Limb (tissue), 2 donors: ENCODE results near the gene DMAP1.
"Not testable (repeated sequence)": the region's sequence is repeated elsewhere in the genome, so short reads cannot be mapped to it uniquely, and the experiment has no call there.

Experiments used
- DNase-seq, 2 donors: peaks; one replicate each; pipeline ENCODE4 v3.0.0-alpha.2; 2016; ENCODE audit errors: extremely low spot score in 2 of 2

DMAP1 gene, protein sequence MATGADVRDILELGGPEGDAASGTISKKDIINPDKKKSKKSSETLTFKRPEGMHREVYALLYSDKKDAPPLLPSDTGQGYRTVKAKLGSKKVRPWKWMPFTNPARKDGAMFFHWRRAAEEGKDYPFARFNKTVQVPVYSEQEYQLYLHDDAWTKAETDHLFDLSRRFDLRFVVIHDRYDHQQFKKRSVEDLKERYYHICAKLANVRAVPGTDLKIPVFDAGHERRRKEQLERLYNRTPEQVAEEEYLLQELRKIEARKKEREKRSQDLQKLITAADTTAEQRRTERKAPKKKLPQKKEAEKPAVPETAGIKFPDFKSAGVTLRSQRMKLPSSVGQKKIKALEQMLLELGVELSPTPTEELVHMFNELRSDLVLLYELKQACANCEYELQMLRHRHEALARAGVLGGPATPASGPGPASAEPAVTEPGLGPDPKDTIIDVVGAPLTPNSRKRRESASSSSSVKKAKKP

DNA sequence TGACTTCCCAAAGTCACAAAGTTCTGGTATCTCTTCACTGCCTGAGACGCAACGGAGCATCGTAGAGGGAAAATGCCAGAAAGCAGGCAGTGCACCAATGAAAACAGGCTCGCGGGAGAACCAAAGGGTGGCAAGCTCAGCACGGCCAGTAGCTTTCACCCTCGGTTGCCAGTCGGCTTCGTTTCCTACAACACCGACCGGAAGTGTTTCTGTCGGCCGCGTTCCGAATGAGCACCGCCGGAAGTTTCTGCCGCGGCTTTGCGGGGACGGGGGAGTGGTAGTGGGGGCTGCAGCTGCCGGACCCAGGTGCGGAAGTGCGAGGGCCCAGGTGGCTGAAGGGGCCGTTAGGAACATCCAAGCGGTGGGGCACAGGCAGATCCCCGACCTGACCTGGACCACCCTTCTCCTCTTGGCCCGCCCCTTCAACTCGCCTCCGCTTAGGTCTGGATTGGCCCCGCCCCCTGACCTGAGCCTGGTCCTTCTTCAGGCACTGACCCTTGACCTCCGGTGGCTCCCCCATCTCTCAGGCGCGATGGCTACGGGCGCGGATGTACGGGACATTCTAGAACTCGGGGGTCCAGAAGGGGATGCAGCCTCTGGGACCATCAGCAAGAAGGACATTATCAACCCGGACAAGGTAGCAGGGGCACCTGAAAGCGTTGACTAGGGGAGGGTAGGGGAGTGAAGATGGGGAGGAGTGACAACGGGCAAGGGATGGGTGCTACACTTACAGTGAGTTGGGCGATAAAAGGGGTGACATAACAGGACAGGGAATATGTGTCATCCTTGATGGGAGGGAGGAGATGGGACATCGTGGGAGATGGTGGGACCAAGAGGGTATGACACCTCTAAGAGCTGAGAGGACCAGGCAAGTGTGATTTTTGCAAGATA is at the start of gene DMAP1:
DMAP1 (plus strand) TSS at position 250 of the 891 bp plus-strand sequence; CDS start at position 533, 283 bp downstream.
- peak; percentile 81 to 94 for DNase-seq

GRCh38 chr1:44168520-44169098 is 44.7 kb upstream of the DMAP1 start:
- DNase-seq, result no peak

- no peak for DNase-seq
These were observed 42.9 kb upstream of the DMAP1 start for GRCh38 chr1:44170281-44170823.

DNA sequence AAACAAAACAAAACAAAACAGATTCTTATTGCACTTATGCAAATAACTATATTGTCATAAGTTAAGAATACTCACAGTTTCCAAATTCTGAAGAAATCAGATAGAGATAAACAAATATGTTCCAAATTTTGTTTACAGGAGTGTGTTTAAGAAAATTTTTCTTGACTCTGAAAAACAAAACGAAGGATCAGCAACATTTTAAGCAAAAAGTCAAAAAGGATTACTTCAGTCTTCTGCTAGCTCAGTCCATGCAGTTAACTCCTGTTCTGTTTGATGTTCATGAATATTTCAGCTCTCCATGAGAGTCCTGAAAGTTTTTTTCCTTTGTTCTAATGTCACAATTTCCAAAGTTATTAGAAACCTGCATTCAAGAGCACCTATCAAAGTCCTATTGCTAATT is 38.6 kb upstream of the DMAP1 start:
- no peak for DNase-seq

DNA sequence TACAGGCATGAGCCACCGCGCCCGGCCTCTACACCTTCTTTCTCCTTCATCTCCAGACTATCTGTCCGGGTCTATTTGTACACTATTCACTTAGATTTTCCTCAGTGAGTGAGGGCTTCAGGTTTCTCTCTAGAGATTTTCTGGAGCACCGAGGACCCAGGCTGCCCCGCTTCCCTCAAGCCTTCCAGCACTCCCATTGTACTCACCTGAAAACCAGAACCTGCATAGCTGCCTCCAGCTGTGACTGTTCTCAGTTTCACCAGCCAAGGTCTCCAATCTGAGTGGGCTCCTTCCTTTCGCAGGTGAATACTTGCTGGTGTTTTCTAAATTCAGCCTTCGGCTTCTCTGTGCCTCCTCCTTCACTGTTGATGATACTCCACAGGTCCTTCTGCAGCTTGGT is 12.9 kb upstream of the DMAP1 start:
- no peak for DNase-seq

- not testable (repeated sequence) for DNase-seq
These were observed 6.7 kb upstream of the DMAP1 start for GRCh38 chr1:44206545-44206944.

GRCh38 chr1:44208226-44208625 is 5.0 kb upstream of the DMAP1 start:
- DNase-seq, result no peak

GRCh38 chr1:44210595-44210994 is 2.7 kb upstream of the DMAP1 start:
- no peak for DNase-seq

DNA sequence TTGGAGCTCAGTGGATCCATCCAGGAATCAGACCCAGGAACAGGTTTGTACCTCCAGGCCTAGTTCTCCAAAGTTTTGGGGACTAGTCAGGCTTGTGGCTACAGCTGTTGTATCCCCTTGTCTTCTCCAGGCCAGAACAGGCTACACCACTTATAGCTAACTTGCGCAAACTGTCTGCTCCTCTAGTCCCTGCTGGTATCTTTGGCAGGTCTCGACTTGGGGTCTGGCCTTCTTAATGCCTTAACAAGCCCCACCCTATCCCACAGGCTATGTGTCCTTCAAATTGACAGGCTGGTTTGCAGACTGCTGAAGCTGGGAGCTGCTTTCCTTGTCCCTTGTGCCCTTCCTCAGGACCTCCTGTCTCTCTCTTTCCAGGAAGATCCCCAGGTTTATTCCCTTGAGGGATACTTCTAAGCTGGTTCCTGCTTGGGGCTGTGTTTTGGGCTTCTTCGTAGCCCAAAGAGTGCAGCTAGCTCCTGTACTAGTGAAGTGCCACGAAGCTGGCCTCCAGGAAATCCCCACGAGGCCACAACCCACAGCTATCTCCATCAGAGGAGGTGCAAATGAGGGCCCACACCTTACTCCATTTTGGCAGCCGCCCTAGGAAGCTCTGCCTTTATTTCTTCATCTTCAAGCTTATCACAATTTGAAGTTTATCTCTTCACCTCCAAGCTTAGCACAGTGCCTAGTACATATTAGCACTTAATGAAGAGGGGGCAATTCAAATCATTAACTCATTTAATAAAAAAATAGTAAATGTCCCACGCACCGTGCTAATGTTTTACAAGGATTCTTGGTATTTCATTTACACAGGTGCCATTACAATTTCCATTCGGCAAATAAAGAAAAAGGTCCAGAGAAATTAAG is 683 bp upstream of the DMAP1 start:
- DNase-seq, result no peak

DNA sequence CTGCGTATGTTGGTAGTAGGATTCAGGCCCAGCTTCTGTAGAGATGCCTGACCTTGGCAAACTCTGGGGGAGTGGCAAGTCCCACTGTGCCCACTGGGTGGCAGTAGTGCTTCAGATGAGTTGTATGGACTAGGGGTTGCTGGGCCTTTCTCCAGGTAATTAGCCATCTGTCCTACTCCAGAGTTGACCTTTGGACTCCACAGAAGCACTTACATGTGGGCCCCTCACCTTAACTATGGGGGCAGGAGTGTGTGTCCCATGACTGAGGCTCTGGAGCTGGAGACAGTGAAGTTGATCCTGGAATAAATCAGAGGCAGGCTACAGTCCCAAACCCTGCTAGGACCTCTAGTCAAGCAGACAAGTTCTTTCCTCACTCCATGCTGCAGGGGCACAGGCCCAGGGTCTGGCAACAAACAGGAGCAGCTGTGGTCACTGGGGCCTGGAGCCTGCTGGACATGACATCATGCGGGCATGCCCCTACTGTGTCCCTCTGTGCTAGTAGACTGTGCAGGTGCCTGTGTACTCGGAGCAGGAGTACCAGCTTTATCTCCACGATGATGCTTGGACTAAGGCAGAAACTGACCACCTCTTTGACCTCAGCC is 4.6 kb downstream of the DMAP1 start:
- DNase-seq, result peak; percentile 30 to 87

DNA sequence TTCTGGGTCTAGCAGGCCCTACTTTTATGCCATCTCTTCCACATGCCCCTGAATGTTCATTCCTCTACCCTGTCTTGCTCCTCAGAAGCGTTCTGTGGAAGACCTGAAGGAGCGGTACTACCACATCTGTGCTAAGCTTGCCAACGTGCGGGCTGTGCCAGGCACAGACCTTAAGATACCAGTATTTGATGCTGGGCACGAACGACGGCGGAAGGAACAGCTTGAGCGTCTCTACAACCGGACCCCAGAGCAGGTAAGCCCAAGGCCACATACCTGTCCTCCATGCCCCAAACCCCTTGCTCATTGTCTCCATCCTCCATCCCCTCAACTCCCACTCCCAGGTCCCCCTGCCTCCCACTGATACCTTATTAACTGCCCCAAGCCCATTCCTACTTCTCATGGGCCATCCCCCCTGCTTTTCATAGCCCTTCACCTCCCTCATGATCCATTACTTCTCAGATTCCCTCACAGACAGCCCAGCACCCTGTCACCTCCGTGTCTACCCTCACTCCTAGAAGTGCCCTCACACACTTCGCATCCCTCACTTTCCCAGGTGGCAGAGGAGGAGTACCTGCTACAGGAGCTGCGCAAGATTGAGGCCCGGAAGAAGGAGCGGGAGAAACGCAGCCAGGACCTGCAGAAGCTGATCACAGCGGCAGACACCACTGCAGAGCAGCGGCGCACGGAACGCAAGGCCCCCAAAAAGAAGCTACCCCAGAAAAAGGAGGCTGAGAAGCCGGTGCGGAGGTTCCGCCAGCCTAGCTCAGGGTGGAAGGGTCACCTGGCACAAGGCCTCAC is 5.4 kb downstream of the DMAP1 start:
- DNase-seq, result no peak

DNA sequence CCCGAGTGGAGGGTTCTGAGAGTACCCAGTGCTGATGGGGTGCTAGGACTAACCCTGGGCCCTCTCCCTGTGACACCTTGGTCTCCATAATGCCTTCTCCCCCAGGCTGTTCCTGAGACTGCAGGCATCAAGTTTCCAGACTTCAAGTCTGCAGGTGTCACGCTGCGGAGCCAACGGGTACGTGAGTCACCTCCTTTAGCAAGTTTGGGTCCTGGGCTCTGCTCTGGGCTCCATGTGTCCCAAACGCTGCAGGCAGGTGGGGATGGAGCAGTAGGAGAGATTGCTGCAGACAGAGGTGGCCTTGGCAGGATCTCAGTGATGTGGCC is 6.0 kb downstream of the DMAP1 start:
- DNase-seq, result no peak

- no peak for DNase-seq
These were observed 6.9 kb downstream of the DMAP1 start for GRCh38 chr1:44220001-44220751.

DNA sequence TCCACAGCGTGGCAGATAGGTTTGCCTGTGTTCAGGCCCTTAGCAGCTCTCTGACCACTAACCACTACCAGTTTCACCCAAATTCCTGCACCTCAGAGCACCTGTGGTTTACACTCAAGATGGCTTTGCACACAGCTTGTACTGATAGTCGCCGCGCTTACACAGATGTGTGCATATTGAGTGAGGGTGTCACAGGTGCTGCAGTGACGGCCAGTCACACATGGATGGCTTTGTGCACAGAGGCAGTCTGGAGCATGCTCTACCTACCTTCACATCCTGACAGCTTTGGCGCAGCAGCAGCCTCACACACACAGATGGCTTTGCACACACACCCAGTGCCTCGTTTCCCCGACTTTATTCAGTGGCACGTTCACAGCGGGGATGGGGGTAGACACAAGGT is 7.5 kb downstream of the DMAP1 start:
- no peak for DNase-seq

DNA sequence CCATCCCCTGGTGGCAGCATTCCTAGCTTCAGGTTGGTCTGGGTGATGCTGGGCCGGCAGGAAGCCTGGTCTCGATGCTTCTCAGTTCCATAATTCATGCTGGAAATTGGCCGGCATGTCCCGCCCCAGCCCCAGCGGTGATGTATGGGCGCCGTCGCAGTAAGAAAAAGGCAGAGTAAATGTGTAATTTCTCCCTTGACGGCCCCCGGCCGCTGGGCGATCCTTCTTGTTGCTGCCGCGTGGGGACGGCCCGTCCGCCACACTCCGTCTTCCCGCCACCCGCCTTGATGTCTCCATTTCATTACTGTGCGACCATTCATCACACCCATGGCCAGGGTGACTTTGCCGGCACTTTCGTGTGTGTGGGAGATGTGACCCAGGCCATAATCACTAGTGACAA is 8.5 kb downstream of the DMAP1 start:
- no peak for DNase-seq

DNA sequence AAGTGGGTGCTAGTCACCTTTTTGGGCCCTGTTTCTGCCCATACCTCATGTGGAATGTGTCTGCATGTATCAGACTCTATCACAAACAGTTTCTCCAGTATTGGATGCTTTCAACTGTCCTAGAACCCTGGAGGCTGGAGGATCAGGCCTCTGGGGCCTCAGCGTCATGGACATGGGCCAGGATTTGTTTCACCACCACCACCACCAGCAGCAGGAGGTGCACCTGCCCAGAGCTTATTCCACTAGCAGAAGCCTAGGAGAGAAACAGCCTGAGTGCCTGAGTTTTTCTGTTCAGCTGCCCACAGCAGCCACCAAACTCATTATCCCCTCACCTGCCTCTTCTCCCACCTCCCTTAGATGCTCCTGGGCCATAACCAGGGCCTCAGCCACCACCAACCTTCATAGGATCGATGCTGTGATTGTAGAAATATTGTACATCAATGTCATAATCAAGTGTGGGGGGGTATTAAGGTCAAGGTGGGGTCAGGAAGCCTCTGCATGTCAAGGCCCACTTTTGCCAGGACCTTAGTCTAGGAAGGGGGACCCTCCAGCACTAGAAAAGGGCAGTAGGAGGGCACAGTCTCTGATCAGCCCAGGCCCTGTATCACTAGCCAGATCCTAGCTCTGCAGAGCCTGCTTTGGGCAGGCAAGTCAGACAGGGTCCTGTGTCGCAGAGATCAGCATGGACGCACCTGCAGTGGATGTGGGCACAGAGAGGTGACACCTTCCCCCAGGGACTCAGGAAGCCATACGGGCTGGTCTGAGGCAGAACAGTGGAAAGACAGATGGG is 9.3 kb downstream of the DMAP1 start:
- DNase-seq, result no peak

GRCh38 chr1:44223187-44223610 is 9.9 kb downstream of the DMAP1 start:
- no peak for DNase-seq

DNA sequence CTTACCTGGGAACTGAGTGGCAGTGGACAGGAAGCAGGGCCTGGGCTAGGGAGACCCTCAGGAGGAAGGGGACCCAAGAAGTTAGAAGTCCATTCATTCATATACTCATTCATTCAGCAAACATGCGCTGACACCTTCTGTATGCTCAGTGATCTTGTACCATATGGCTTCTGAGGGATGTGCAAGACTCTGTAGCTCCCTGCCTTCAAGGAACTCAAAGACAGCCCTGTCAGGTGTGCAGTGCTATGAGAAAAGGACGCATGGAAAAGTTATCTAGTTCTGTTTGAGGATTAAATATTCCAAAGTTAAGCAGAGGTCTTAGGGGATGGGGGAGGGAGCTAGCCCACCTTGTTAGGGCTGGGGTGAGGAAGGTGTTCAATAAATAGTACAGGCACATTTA is 12.5 kb downstream of the DMAP1 start:
- DNase-seq, result no peak
